ENCODE data around the gene CRYBG3.

Gene CRYBG3

GRCh38 chr3:97821774-97822358, at the start of gene CRYBG3:
CRYBG3 (plus strand) TSS chr3:97822011; CDS start chr3:97822207, 196 bp downstream.
- H3K9ac ChIP-seq (ENCODE audit: low read depth, low read length), result peak within 1 kb of the TSS; percentile 89
- H3K4me1 ChIP-seq (ENCODE audit: insufficient read depth, low read length), result peaks cover 34% of the 10 kb centered on the region
- no peaks in the 10 kb centered on the region for H3K9me3 ChIP-seq (ENCODE audit: insufficient read depth, low read length, severe bottlenecking)
- H2AFZ ChIP-seq (ENCODE audit: low read depth, low read length), result peak within 1 kb of the TSS; percentile 79
- H3K27me3 ChIP-seq (ENCODE audit: insufficient read depth, low read length, poor library complexity), result no peaks in the 10 kb centered on the region
- H3K4me3 ChIP-seq (ENCODE audit: low read depth in 1 of 2, low read length in 2 of 2), result peak within 1 kb of the TSS; percentile 64 to 83
- no peaks in the 10 kb centered on the region for H3K36me3 ChIP-seq (ENCODE audit: insufficient read depth, low read length)
- peak; percentile 97 for ATAC-seq (ENCODE audit: insufficient read depth, low read depth)
- TF ChIP-seq EZH2 (IDR thresholded peaks at IDR 0.05; ENCODE audit: borderline replicate concordance, low read depth, low read length, severe bottlenecking), result no peak
- peak; percentile 10 for TF ChIP-seq CTCF (IDR thresholded peaks at IDR 0.05; ENCODE audit: borderline replicate concordance, extremely low read depth, low read length, poor library complexity, severe bottlenecking)
- 0 out of 2 replicates have a peak, but pooled peaks cover 2% of the 10 kb centered on the region for H4K20me1 ChIP-seq (ENCODE audit: insufficient read depth, low read length)
- peak; percentile 81 for DNase-seq
- peak within 1 kb of the TSS; percentile 72 for H3K27ac ChIP-seq (ENCODE audit: low read length)
- H3K4me2 ChIP-seq (ENCODE audit: insufficient read depth, low read length), result peak within 1 kb of the TSS; percentile 95
- peaks cover 6% of the 10 kb centered on the region for H3K79me2 ChIP-seq (ENCODE audit: insufficient read depth, low read length)

GRCh38 chr3:97772926-97773325, 48.9 kb upstream of the CRYBG3 start:
- H3K36me3 ChIP-seq (ENCODE audit: insufficient read depth, low read length), result no peaks in the 10 kb centered on the region
- DNase-seq, result no peak
- no peak overlapping the region for H3K9ac ChIP-seq (ENCODE audit: low read depth, low read length)
- H3K9me3 ChIP-seq (ENCODE audit: insufficient read depth, low read length, severe bottlenecking), result no peaks in the 10 kb centered on the region
- no peak overlapping the region for H2AFZ ChIP-seq (ENCODE audit: low read depth, low read length)
- no peak overlapping the region for H3K4me3 ChIP-seq (ENCODE audit: low read depth in 1 of 2, low read length in 2 of 2)
- H3K27me3 ChIP-seq (ENCODE audit: insufficient read depth, low read length, poor library complexity), result no peaks in the 10 kb centered on the region
- no peaks in the 10 kb centered on the region for H3K79me2 ChIP-seq (ENCODE audit: insufficient read depth, low read length)
- no peaks in the 10 kb centered on the region for H3K4me1 ChIP-seq (ENCODE audit: insufficient read depth, low read length)
- H4K20me1 ChIP-seq (ENCODE audit: insufficient read depth, low read length), result no peaks in the 10 kb centered on the region
- ATAC-seq (ENCODE audit: insufficient read depth, low read depth), result no peak
- no peak for TF ChIP-seq EZH2 (IDR thresholded peaks at IDR 0.05; ENCODE audit: borderline replicate concordance, low read depth, low read length, severe bottlenecking)
- no peak for TF ChIP-seq CTCF (IDR thresholded peaks at IDR 0.05; ENCODE audit: borderline replicate concordance, extremely low read depth, low read length, poor library complexity, severe bottlenecking)
- no peak overlapping the region for H3K4me2 ChIP-seq (ENCODE audit: insufficient read depth, low read length)
- H3K27ac ChIP-seq (ENCODE audit: low read length), result no peak overlapping the region

- Histone ChIP-seq H3K9ac (ENCODE audit: low read depth, low read length) (no peak overlapping the region), H3K9me3 (ENCODE audit: insufficient read depth, low read length, severe bottlenecking) (no peaks in the 10 kb centered on the region), H4K20me1 (ENCODE audit: insufficient read depth, low read length) (no peaks in the 10 kb centered on the region), H2AFZ (ENCODE audit: low read depth, low read length) (no peak overlapping the region), H3K79me2 (ENCODE audit: insufficient read depth, low read length) (no peaks in the 10 kb centered on the region), H3K4me2 (ENCODE audit: insufficient read depth, low read length) (no peak overlapping the region), H3K4me1 (ENCODE audit: insufficient read depth, low read length) (no peaks in the 10 kb centered on the region), H3K27me3 (ENCODE audit: insufficient read depth, low read length, poor library complexity) (no peaks in the 10 kb centered on the region), H3K36me3 (ENCODE audit: insufficient read depth, low read length) (no peaks in the 10 kb centered on the region), H3K27ac (ENCODE audit: low read length) (no peak overlapping the region), H3K4me3 (ENCODE audit: low read depth in 1 of 2, low read length in 2 of 2) (no peak overlapping the region)
- TF ChIP-seq CTCF (IDR thresholded peaks at IDR 0.05; ENCODE audit: borderline replicate concordance, extremely low read depth, low read length, poor library complexity, severe bottlenecking) (no peak), EZH2 (IDR thresholded peaks at IDR 0.05; ENCODE audit: borderline replicate concordance, low read depth, low read length, severe bottlenecking) (no peak)
- DNase-seq (no peak), ATAC-seq (ENCODE audit: insufficient read depth, low read depth) (no peak)
Observed at GRCh38 chr3:97778152-97778551, 43.7 kb upstream of the CRYBG3 start.
